Activated CD4-positive, CD25-positive, alpha-beta regulatory T cell treated with anti-CD3 and anti-CD28 coated beads, Interleukin-2, amount 50 U/mL, for 16 hours (primary cell): ENCODE results near the gene DNAL4.

Source experiments
- DNase-seq: peaks from one replicate; pipeline ENCODE4 v3.0.0-alpha.2; 2020; ENCODE audit warnings: low read depth, low spot score

DNAL4 gene

GRCh38 chr22:38786631-38787030 lies 7.3 kb downstream of the DNAL4 start:
- DNase-seq, result no peak

GRCh38 chr22:38784856-38785255 lies 9.1 kb downstream of the DNAL4 start:
- no peak for DNase-seq

- DNase-seq, result no peak
Measured at GRCh38 chr22:38784035-38784434, 9.9 kb downstream of the DNAL4 start.

GRCh38 chr22:38783095-38783615 lies 10.8 kb downstream of the DNAL4 start:
- no peak for DNase-seq

GRCh38 chr22:38782402-38783094 lies 11.4 kb downstream of the DNAL4 start:
- DNase-seq, result no peak

GRCh38 chr22:38781033-38781432 lies 12.9 kb downstream of the DNAL4 start:
- no peak for DNase-seq

- DNase-seq, result no peak
Measured at GRCh38 chr22:38777087-38777671, 16.8 kb downstream of the DNAL4 start.

GRCh38 chr22:38776086-38776485 lies 17.9 kb downstream of the DNAL4 start:
- no peak for DNase-seq

- DNase-seq, result no peak
Measured at GRCh38 chr22:38775656-38776055, 18.3 kb downstream of the DNAL4 start.

GRCh38 chr22:38774496-38775166 lies 19.3 kb downstream of the DNAL4 start:
- DNase-seq, result no peak

- DNase-seq, result no peak
Measured at GRCh38 chr22:38773363-38773946, 20.5 kb downstream of the DNAL4 start.

GRCh38 chr22:38772623-38772873 lies 21.4 kb downstream of the DNAL4 start:
- no peak for DNase-seq

GRCh38 chr22:38770257-38770949 lies 23.5 kb downstream of the DNAL4 start:
- DNase-seq, result no peak

- no peak for DNase-seq
Measured at GRCh38 chr22:38768036-38768435, 25.9 kb downstream of the DNAL4 start.

- DNase-seq, result no peak
Measured at GRCh38 chr22:38767313-38767712, 26.6 kb downstream of the DNAL4 start.

- no peak for DNase-seq
Measured at GRCh38 chr22:38766076-38766777, 27.7 kb downstream of the DNAL4 start.

GRCh38 chr22:38762551-38762983 lies 31.4 kb downstream of the DNAL4 start:
- no peak for DNase-seq

GRCh38 chr22:38761202-38762162 lies 32.5 kb downstream of the DNAL4 start:
- DNase-seq, result no peak

GRCh38 chr22:38760477-38761201 lies 33.3 kb downstream of the DNAL4 start:
- no peak for DNase-seq

GRCh38 chr22:38759005-38759404 lies 34.9 kb downstream of the DNAL4 start:
- DNase-seq, result no peak
